CD14-positive monocyte (primary cell): ENCODE results near the gene DPH3. TPM values are rescaled to one million over a fixed set of nuclear protein-coding genes. Genes with fewer than 3 reads are reported as not detected.

Source experiments
- DNase-seq, 3 donors: peaks; one replicate each; pipeline ENCODE4 v3.0.0-alpha.2; 2011 to 2022
- H2AFZ ChIP-seq: 2 replicates; pipeline ENCODE4 v1.6.0; 2012; ENCODE audit warnings: mild to moderate bottlenecking, low read depth, low read length, inconsistent platforms; ENCODE audit not compliant: insufficient read depth, poor library complexity, severe bottlenecking
- H3K27ac ChIP-seq, 2 donors: 1 replicate in 1 of 2; 2 replicates in 1 of 2; pipeline ENCODE4 v1.5.1; 2012 to 2013; ENCODE audit warnings: low read length in 2 of 2, control low read depth in 1 of 2, inconsistent platforms in 1 of 2, low read depth in 1 of 2, mild to moderate bottlenecking in 1 of 2
- H3K27me3 ChIP-seq, 2 donors: one replicate each; pipeline versions ENCODE4 v1.6.0 to v1.6.1; 2011 to 2013; ENCODE audit warnings: low read length in 2 of 2; ENCODE audit not compliant: control insufficient read depth in 2 of 2, insufficient read depth in 2 of 2
- H3K36me3 ChIP-seq, 2 donors: replicated peaks in 1 of 2; 1 replicate in 1 of 2; 2 replicates in 1 of 2; pipeline versions ENCODE4 v1.5.1 to v1.6.1; 2012 to 2013; ENCODE audit warnings: low read length in 2 of 2, control low read depth in 1 of 2, inconsistent platforms in 1 of 2, mild to moderate bottlenecking in 1 of 2; ENCODE audit not compliant: insufficient read depth in 2 of 2, control insufficient read depth in 1 of 2
- H3K4me1 ChIP-seq, 2 donors: 1 replicate in 1 of 2; 2 replicates in 1 of 2; pipeline versions ENCODE4 v1.5.1 to v1.6.1; 2012 to 2013; ENCODE audit warnings: low read length in 2 of 2, control low read depth in 1 of 2, inconsistent platforms in 1 of 2, mild to moderate bottlenecking in 1 of 2, moderate library complexity in 1 of 2; ENCODE audit not compliant: insufficient read depth in 2 of 2, control insufficient read depth in 1 of 2
- H3K4me2 ChIP-seq: replicated peaks from 2 replicates; pipeline ENCODE3; 2012; ENCODE audit warnings: low read length, moderate library complexity, mild to moderate bottlenecking; ENCODE audit not compliant: poor library complexity, severe bottlenecking; ENCODE audit errors: extremely low read depth
- H3K4me3 ChIP-seq, 3 experiments: fragments of 200-600 bp in 1 of 3; sonication (generic) in 1 of 3; replicated peaks in 1 of 3; 1 replicate in 2 of 3; 2 replicates in 1 of 3; pipeline ENCODE4 v1.5.1; 2011 to 2013; ENCODE audit warnings: low read length in 3 of 3, mild to moderate bottlenecking in 3 of 3, control low read depth in 2 of 3, low read depth in 2 of 3, inconsistent platforms in 1 of 3, moderate library complexity in 1 of 3
- H3K79me2 ChIP-seq: 2 replicates; pipeline ENCODE4 v1.6.0; 2012; ENCODE audit warnings: mild to moderate bottlenecking, control low read depth, inconsistent platforms, low read length, moderate library complexity; ENCODE audit not compliant: insufficient read depth
- H3K9ac ChIP-seq: 2 replicates; pipeline ENCODE4 v1.6.0; 2017; ENCODE audit warnings: low read length, mild to moderate bottlenecking; ENCODE audit not compliant: insufficient read depth, poor library complexity, severe bottlenecking
- H3K9me3 ChIP-seq, 2 donors: replicated peaks in 1 of 2; 1 replicate in 1 of 2; 2 replicates in 1 of 2; pipeline versions ENCODE4 v1.5.1 to v1.6.1; 2012 to 2013; ENCODE audit warnings: low read length in 2 of 2, control low read depth in 1 of 2; ENCODE audit not compliant: control insufficient read depth in 1 of 2, insufficient read depth in 1 of 2
- H4K20me1 ChIP-seq: 2 replicates; pipeline ENCODE4 v1.6.0; 2012; ENCODE audit warnings: mild to moderate bottlenecking, low read length, control low read depth, moderate library complexity; ENCODE audit not compliant: insufficient read depth
- H3K27ac Mint-ChIP-seq, 7 donors: one replicate each; pipeline ENCODE4 v1.8.0; 2020; ENCODE audit warnings: mild to moderate bottlenecking in 7 of 7, mixed read lengths in 7 of 7, moderate library complexity in 6 of 7, inconsistent platforms in 2 of 7
- H3K27me3 Mint-ChIP-seq, 3 donors: one replicate each; pipeline ENCODE4 v1.8.0; 2021 to 2022; ENCODE audit warnings: low read depth in 3 of 3, mild to moderate bottlenecking in 3 of 3, mixed read lengths in 3 of 3, moderate library complexity in 3 of 3, inconsistent platforms in 1 of 3
- H3K36me3 Mint-ChIP-seq, 2 donors: one replicate each; pipeline ENCODE4 v1.8.0; 2020; ENCODE audit warnings: mixed read lengths in 2 of 2, inconsistent platforms in 1 of 2, mild to moderate bottlenecking in 1 of 2
- H3K4me1 Mint-ChIP-seq: one replicate; pipeline ENCODE4 v1.8.0; 2020; ENCODE audit warnings: mild to moderate bottlenecking, mixed read lengths
- H3K4me3 Mint-ChIP-seq, 2 donors: one replicate each; pipeline ENCODE4 v1.8.0; 2020; ENCODE audit warnings: mild to moderate bottlenecking in 2 of 2, mixed read lengths in 2 of 2, moderate library complexity in 1 of 2
- H3K9me3 Mint-ChIP-seq, 7 donors: one replicate each; pipeline ENCODE4 v1.8.0; 2020 to 2022; ENCODE audit warnings: mixed read lengths in 7 of 7, mild to moderate bottlenecking in 6 of 7, moderate library complexity in 6 of 7, inconsistent platforms in 2 of 7
- CTCF ChIP-seq: fragments of 200-600 bp; IDR thresholded peaks from one replicate; pipeline ENCODE4 v1.8.0; 2022; ENCODE audit warnings: antibody characterized with exemption, mild to moderate bottlenecking
- WGBS: methylation state at CpG from one replicate; pipeline ENCODE4 v1.1.5; 2013; ENCODE audit warnings: missing lambda C conversion rate; ENCODE audit not compliant: insufficient coverage; 5-methylcytosine and 5-hydroxymethylcytosine counted together
- intact Hi-C, 2 donors: fragments of 100-400 bp; cut with micrococcal nuclease; formaldehyde crosslinking; loops; one replicate each; pipeline versions ENCODE4 v1.15.0 to v1.15.1; 2023
- polyA plus RNA-seq, 3 donors: library from polyadenylated mRNA; depleted of rRNA in 1 of 3; unstranded in 2 of 3; stranded (reverse) in 1 of 3; fragments of 300-500 nt in 2 of 3; fragments of >200 nt in 1 of 3; fragmentation: Illumina TruSeq in 2 of 3; gene quantifications; 1 replicate in 2 of 3; 2 replicates in 1 of 3; pipeline ENCODE4 v1.2.3, GENCODE V29; 2012 to 2021

Gene DPH3
- polyA plus RNA-seq, 3 donors, result 9.2 to 42.0 (median 33.7) TPM

GRCh38 chr3:16222547-16222946 lies 42.2 kb downstream of the DPH3 start:
- no peak overlapping the region for H3K27ac Mint-ChIP-seq
- Histone ChIP-seq H2AFZ (no peak overlapping the region), H3K9ac (no peak overlapping the region), H3K9me3 (no peaks in the 10 kb centered on the region), H4K20me1 (no peaks in the 10 kb centered on the region), H3K4me1 (peaks cover 2 to 10% of the 10 kb centered on the region in 2 donors), H3K4me2 (no peak overlapping the region), H3K27me3 (no peaks in the 10 kb centered on the region), H3K27ac (no peak overlapping the region), H3K4me3 (no peak overlapping the region), H3K79me2 (no peaks in the 10 kb centered on the region), H3K36me3 (no peaks in the 10 kb centered on the region)
- peaks cover 13% of the 10 kb centered on the region for H3K4me1 Mint-ChIP-seq
- H3K9me3 Mint-ChIP-seq, result peaks cover 2 to 18% (median 11%) of the 10 kb centered on the region in 7 donors
- H3K4me3 Mint-ChIP-seq, result no peak overlapping the region
- WGBS, result 100% methylated on average over 2 of the region's 2 CpGs
- no peak for DNase-seq
- H3K36me3 Mint-ChIP-seq, result no peaks in the 10 kb centered on the region
- intact Hi-C loops, result no loop called here
- no peak for TF ChIP-seq CTCF
- no peaks in the 10 kb centered on the region for H3K27me3 Mint-ChIP-seq

- Histone ChIP-seq H3K4me1 (peaks cover 2 to 10% of the 10 kb centered on the region in 2 donors), H3K9me3 (no peaks in the 10 kb centered on the region), H3K79me2 (no peaks in the 10 kb centered on the region), H3K36me3 (no peaks in the 10 kb centered on the region), H4K20me1 (no peaks in the 10 kb centered on the region), H3K27ac (no peak overlapping the region), H3K9ac (no peak overlapping the region), H3K4me2 (no peak overlapping the region), H3K4me3 (no peak overlapping the region), H3K27me3 (no peaks in the 10 kb centered on the region), H2AFZ (no peak overlapping the region)
- no peak for DNase-seq
- Mint-ChIP-seq H3K9me3 (peaks cover 2 to 18% (median 11%) of the 10 kb centered on the region in 7 donors), H3K4me1 (peaks cover 13% of the 10 kb centered on the region), H3K4me3 (no peak overlapping the region), H3K27ac (no peak overlapping the region), H3K36me3 (no peaks in the 10 kb centered on the region), H3K27me3 (no peaks in the 10 kb centered on the region)
- intact Hi-C loops, result no loop called here
- whole genome bisulfite sequencing, result no CpG with 5 or more reads among the region's 3 CpGs
- TF ChIP-seq CTCF, result no peak
Observed at GRCh38 chr3:16221990-16222389, 42.8 kb downstream of the DPH3 start.
